ENCODE data around the gene COX20. TPM values are rescaled to one million over a fixed set of nuclear protein-coding genes. Genes with fewer than 3 reads are reported as not detected.

The COX20 gene
- total and polyA plus RNA-seq, 2 of the 13 experiments (the other 11 are each of a cell fraction or from before 2014, with no cell fraction given): 34.4 to 95.8 TPM

DNA sequence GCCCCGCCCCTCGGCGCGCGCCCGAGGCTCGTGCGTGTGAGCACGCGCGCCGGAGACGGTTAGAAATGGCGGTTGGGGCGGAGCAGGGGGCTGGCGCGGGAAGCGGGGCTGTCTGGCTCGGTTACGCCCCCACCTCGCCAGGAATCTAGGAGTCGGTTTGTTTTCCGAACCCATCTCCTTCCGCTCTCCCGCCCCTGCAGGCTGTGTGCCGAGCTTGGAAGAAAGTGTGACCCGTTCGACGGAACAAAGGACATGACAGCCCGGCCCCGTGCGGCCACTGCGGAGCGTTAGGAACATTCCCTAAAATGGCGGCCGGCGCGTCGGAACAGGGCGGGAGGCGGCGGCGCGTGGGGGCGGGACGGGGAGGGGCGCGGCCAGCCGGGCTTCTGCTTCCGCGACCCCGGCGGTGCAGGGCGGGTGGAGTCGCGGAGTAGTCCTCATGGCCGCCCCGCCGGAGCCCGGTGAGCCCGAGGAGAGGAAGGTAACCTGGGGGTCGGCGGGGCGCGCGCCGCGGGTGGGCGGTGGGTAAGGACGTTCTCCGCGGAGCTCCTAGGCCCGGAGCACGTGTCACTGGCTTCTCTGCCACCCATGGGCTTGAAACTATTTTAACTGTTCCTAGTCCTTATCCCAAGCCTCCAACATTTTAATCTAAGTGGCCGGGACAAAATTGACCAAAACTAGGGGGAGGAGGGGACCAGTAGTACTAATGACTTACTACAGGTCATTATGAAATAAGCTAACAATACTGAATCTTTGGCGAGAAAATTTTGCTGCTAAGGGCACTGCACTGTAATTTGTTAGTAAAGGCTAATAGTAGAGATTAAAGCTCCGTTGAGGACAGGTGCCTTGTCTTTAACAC, at the start of gene COX20 (continued):
- TF ChIP-seq, protein P1, sequence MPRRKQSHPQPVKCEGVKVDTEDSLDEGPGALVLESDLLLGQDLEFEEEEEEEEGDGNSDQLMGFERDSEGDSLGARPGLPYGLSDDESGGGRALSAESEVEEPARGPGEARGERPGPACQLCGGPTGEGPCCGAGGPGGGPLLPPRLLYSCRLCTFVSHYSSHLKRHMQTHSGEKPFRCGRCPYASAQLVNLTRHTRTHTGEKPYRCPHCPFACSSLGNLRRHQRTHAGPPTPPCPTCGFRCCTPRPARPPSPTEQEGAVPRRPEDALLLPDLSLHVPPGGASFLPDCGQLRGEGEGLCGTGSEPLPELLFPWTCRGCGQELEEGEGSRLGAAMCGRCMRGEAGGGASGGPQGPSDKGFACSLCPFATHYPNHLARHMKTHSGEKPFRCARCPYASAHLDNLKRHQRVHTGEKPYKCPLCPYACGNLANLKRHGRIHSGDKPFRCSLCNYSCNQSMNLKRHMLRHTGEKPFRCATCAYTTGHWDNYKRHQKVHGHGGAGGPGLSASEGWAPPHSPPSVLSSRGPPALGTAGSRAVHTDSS (CRISPR knock-in tag; conservative IDR thresholded peaks at IDR 0.05): no peak
- peak; percentile 91 for TF ChIP-seq ZNF121 (CRISPR knock-in tag; IDR thresholded peaks at IDR 0.05)
- TF ChIP-seq ZNF263 (CRISPR knock-in tag; IDR thresholded peaks at IDR 0.05): no peak
- no peak for TF ChIP-seq TP53 (CRISPR knock-in tag; conservative IDR thresholded peaks at IDR 0.05)
- TF ChIP-seq ZNF232 (CRISPR knock-in tag; IDR thresholded peaks at IDR 0.05; ENCODE audit: borderline replicate concordance): no peak
- TF ChIP-seq RBM39 (IDR thresholded peaks at IDR 0.05; ENCODE audit: low read depth, low read length, poor library complexity, severe bottlenecking): peak; percentile 58
- TF ChIP-seq, protein P2, sequence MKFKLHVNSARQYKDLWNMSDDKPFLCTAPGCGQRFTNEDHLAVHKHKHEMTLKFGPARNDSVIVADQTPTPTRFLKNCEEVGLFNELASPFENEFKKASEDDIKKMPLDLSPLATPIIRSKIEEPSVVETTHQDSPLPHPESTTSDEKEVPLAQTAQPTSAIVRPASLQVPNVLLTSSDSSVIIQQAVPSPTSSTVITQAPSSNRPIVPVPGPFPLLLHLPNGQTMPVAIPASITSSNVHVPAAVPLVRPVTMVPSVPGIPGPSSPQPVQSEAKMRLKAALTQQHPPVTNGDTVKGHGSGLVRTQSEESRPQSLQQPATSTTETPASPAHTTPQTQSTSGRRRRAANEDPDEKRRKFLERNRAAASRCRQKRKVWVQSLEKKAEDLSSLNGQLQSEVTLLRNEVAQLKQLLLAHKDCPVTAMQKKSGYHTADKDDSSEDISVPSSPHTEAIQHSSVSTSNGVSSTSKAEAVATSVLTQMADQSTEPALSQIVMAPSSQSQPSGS (CRISPR knock-in tag; IDR thresholded peaks at IDR 0.05): 0 out of 2 replicates have a peak, but pooled peaks have one; percentile 6
- TF ChIP-seq DMAP1 (CRISPR knock-in tag; IDR thresholded peaks at IDR 0.05): peak; percentile 95
- TF ChIP-seq ZNF225 (CRISPR knock-in tag; IDR thresholded peaks at IDR 0.05): no peak
- 0 out of 2 replicates have a peak, but pooled peaks have one; percentile 44 for TF ChIP-seq YEATS2 (CRISPR knock-in tag; IDR thresholded peaks at IDR 0.05; ENCODE audit: borderline replicate concordance)
- TF ChIP-seq SOX13 (IDR thresholded peaks at IDR 0.05): no peak
- TF ChIP-seq SOX13 (CRISPR knock-in tag; conservative IDR thresholded peaks at IDR 0.05 in 1 of 2, IDR thresholded peaks at IDR 0.05 in 1 of 2): no peak
- TF ChIP-seq KDM4B (CRISPR knock-in tag; IDR thresholded peaks at IDR 0.05): no peak
- TF ChIP-seq SRSF4 (IDR thresholded peaks at IDR 0.05; ENCODE audit: low read depth, low read length, poor library complexity, severe bottlenecking): no peak
- no peak for TF ChIP-seq RNF2 (conservative IDR thresholded peaks at IDR 0.05; ENCODE audit: low read depth)
- TF ChIP-seq, protein P3, sequence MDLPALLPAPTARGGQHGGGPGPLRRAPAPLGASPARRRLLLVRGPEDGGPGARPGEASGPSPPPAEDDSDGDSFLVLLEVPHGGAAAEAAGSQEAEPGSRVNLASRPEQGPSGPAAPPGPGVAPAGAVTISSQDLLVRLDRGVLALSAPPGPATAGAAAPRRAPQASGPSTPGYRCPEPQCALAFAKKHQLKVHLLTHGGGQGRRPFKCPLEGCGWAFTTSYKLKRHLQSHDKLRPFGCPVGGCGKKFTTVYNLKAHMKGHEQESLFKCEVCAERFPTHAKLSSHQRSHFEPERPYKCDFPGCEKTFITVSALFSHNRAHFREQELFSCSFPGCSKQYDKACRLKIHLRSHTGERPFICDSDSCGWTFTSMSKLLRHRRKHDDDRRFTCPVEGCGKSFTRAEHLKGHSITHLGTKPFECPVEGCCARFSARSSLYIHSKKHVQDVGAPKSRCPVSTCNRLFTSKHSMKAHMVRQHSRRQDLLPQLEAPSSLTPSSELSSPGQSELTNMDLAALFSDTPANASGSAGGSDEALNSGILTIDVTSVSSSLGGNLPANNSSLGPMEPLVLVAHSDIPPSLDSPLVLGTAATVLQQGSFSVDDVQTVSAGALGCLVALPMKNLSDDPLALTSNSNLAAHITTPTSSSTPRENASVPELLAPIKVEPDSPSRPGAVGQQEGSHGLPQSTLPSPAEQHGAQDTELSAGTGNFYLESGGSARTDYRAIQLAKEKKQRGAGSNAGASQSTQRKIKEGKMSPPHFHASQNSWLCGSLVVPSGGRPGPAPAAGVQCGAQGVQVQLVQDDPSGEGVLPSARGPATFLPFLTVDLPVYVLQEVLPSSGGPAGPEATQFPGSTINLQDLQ (CRISPR knock-in tag; IDR thresholded peaks at IDR 0.05): no peak
- TF ChIP-seq, protein P4, sequence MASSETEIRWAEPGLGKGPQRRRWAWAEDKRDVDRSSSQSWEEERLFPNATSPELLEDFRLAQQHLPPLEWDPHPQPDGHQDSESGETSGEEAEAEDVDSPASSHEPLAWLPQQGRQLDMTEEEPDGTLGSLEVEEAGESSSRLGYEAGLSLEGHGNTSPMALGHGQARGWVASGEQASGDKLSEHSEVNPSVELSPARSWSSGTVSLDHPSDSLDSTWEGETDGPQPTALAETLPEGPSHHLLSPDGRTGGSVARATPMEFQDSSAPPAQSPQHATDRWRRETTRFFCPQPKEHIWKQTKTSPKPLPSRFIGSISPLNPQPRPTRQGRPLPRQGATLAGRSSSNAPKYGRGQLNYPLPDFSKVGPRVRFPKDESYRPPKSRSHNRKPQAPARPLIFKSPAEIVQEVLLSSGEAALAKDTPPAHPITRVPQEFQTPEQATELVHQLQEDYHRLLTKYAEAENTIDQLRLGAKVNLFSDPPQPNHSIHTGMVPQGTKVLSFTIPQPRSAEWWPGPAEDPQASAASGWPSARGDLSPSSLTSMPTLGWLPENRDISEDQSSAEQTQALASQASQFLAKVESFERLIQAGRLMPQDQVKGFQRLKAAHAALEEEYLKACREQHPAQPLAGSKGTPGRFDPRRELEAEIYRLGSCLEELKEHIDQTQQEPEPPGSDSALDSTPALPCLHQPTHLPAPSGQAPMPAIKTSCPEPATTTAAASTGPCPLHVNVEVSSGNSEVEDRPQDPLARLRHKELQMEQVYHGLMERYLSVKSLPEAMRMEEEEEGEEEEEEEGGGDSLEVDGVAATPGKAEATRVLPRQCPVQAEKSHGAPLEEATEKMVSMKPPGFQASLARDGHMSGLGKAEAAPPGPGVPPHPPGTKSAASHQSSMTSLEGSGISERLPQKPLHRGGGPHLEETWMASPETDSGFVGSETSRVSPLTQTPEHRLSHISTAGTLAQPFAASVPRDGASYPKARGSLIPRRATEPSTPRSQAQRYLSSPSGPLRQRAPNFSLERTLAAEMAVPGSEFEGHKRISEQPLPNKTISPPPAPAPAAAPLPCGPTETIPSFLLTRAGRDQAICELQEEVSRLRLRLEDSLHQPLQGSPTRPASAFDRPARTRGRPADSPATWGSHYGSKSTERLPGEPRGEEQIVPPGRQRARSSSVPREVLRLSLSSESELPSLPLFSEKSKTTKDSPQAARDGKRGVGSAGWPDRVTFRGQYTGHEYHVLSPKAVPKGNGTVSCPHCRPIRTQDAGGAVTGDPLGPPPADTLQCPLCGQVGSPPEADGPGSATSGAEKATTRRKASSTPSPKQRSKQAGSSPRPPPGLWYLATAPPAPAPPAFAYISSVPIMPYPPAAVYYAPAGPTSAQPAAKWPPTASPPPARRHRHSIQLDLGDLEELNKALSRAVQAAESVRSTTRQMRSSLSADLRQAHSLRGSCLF (CRISPR knock-in tag; IDR thresholded peaks at IDR 0.05; ENCODE audit: borderline replicate concordance): 0 out of 2 replicates have a peak, but pooled peaks have one; percentile 17
- TF ChIP-seq ESRRA (CRISPR knock-in tag; IDR thresholded peaks at IDR 0.05; ENCODE audit: low read depth): no peak; the same call in 1 of the 2 replicates

Data from HepG2 (cell line).